ENCODE results near the gene CRNKL1. TPM values are rescaled to one million over a fixed set of nuclear protein-coding genes. Genes with fewer than 3 reads are reported as not detected.

The CRNKL1 gene
- total and polyA plus RNA-seq, 4 donors, result 5.0 to 16.2 (median 7.9) TPM

GRCh38 chr20:20010639-20011500 lies 41.4 kb downstream of the CRNKL1 start:
- H3K4me1 ChIP-seq (ENCODE audit: control insufficient read depth in 4 of 4, insufficient read depth in 4 of 4, low read length in 3 of 4), result peaks cover 2 to 15% (median 10%) of the 10 kb centered on the region in 4 donors
- 14% methylated on average over 4 of the region's 4 CpGs for WGBS
- H3K9me3 ChIP-seq (ENCODE audit: control insufficient read depth in 4 of 4, low read length in 3 of 4), result no peaks in the 10 kb centered on the region
- no peaks in the 10 kb centered on the region for H3K27me3 ChIP-seq (ENCODE audit: control insufficient read depth in 4 of 4, insufficient read depth in 4 of 4, low read length in 3 of 4)
- peak overlapping the region in 1 of 2 donors; percentile 38 for H3K9ac ChIP-seq (ENCODE audit: low read depth in 1 of 2, low read length in 2 of 2)
- peak in 1 of 2 donors; percentile 41 for TF ChIP-seq GABPA (IDR thresholded peaks at IDR 0.05 in 1 of 2, conservative IDR thresholded peaks at IDR 0.05 in 1 of 2)
- peak; percentile 22 to 42 for TF ChIP-seq RAD21 (IDR thresholded peaks at IDR 0.05)
- TF ChIP-seq TAF1 (conservative IDR thresholded peaks at IDR 0.05), result no peak
- peak; percentile 94 for TF ChIP-seq FOXA1 (IDR thresholded peaks at IDR 0.05)
- peak; percentile 42 for TF ChIP-seq REST (IDR thresholded peaks at IDR 0.05)
- TF ChIP-seq ATF3 (IDR thresholded peaks at IDR 0.05), result peak; percentile 51
- TF ChIP-seq FOXA2 (IDR thresholded peaks at IDR 0.05), result peak; percentile 95
- TF ChIP-seq NR2F2 (IDR thresholded peaks at IDR 0.05), result peak; percentile 17
- TF ChIP-seq, protein P1, sequence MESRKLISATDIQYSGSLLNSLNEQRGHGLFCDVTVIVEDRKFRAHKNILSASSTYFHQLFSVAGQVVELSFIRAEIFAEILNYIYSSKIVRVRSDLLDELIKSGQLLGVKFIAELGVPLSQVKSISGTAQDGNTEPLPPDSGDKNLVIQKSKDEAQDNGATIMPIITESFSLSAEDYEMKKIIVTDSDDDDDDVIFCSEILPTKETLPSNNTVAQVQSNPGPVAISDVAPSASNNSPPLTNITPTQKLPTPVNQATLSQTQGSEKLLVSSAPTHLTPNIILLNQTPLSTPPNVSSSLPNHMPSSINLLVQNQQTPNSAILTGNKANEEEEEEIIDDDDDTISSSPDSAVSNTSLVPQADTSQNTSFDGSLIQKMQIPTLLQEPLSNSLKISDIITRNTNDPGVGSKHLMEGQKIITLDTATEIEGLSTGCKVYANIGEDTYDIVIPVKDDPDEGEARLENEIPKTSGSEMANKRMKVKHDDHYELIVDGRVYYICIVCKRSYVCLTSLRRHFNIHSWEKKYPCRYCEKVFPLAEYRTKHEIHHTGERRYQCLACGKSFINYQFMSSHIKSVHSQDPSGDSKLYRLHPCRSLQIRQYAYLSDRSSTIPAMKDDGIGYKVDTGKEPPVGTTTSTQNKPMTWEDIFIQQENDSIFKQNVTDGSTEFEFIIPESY (IDR thresholded peaks at IDR 0.05), result no peak
- TF ChIP-seq, protein P2, sequence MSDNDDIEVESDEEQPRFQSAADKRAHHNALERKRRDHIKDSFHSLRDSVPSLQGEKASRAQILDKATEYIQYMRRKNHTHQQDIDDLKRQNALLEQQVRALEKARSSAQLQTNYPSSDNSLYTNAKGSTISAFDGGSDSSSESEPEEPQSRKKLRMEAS (IDR thresholded peaks at IDR 0.05), result peak; percentile 90
- TF ChIP-seq JUND (IDR thresholded peaks at IDR 0.05), result peak; percentile 89 to 95
- peak; percentile 51 to 56 for TF ChIP-seq HNF4A (conservative IDR thresholded peaks at IDR 0.05)
- peak in 1 of 2 donors; percentile 56 for TF ChIP-seq EGR1 (IDR thresholded peaks at IDR 0.05; ENCODE audit: low read depth in 2 of 2)
- peak; percentile 79 for TF ChIP-seq YY1 (IDR thresholded peaks at IDR 0.05)
- TF ChIP-seq, protein P3, sequence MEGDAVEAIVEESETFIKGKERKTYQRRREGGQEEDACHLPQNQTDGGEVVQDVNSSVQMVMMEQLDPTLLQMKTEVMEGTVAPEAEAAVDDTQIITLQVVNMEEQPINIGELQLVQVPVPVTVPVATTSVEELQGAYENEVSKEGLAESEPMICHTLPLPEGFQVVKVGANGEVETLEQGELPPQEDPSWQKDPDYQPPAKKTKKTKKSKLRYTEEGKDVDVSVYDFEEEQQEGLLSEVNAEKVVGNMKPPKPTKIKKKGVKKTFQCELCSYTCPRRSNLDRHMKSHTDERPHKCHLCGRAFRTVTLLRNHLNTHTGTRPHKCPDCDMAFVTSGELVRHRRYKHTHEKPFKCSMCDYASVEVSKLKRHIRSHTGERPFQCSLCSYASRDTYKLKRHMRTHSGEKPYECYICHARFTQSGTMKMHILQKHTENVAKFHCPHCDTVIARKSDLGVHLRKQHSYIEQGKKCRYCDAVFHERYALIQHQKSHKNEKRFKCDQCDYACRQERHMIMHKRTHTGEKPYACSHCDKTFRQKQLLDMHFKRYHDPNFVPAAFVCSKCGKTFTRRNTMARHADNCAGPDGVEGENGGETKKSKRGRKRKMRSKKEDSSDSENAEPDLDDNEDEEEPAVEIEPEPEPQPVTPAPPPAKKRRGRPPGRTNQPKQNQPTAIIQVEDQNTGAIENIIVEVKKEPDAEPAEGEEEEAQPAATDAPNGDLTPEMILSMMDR (IDR thresholded peaks at IDR 0.05; ENCODE audit: low read depth, low read length, missing input control), result no peak
- TF ChIP-seq HNF4G (IDR thresholded peaks at IDR 0.05), result no peak
- TF ChIP-seq SP1 (IDR thresholded peaks at IDR 0.05), result peak; percentile 86
- TF ChIP-seq RXRA (IDR thresholded peaks at IDR 0.05), result peak; percentile 65 to 80
- DNase-seq (ENCODE audit: low spot score), result no peak
- peak overlapping the region in 1 of 3 donors; percentile 8 for H3K4me3 ChIP-seq (ENCODE audit: low read depth in 1 of 3, low read length in 3 of 3)
- H3K36me3 ChIP-seq (ENCODE audit: control insufficient read depth in 4 of 4, insufficient read depth in 3 of 4, low read depth in 1 of 4, low read length in 3 of 4), result no peaks in the 10 kb centered on the region
- peak overlapping the region; percentile 86 to 95 for H3K27ac ChIP-seq (ENCODE audit: low read depth in 1 of 2, low read length in 2 of 2)
